ENCODE measurements around the gene RALGAPA2. TPM values are rescaled to one million over a fixed set of nuclear protein-coding genes. Genes with fewer than 3 reads are reported as not detected.

RALGAPA2 gene
- total and polyA plus RNA-seq, 2 donors (not counting 3 experiments of a cell fraction or from before 2014, with no cell fraction given): 10.0 to 46.8 TPM

- DNase-seq (ENCODE audit: low read depth, low spot score): no peak
- Histone ChIP-seq H3K79me2 (ENCODE audit: control insufficient read depth, insufficient read depth, low read length) (no peaks in the 10 kb centered on the region), H3K9ac (replicated peaks; ENCODE audit: extremely low read depth, insufficient read depth, low read length) (no peak overlapping the region), H3K36me3 (ENCODE audit: control insufficient read depth in 2 of 2, extremely low read depth in 1 of 2, insufficient read depth in 2 of 2, low read length in 2 of 2) (peaks cover 1 to 3% of the 10 kb centered on the region in 2 experiments), H3K4me3 (replicated peaks in 1 of 3; ENCODE audit: insufficient read depth in 1 of 3, low read depth in 1 of 3, low read length in 3 of 3) (no peak overlapping the region), H3K4me2 (ENCODE audit: insufficient read depth, low read length) (no peak overlapping the region), H4K20me1 (replicated peaks; ENCODE audit: control insufficient read depth, extremely low read depth, insufficient read depth, low read length) (no peaks in the 10 kb centered on the region), H2AFZ (ENCODE audit: low read depth, low read length) (no peak overlapping the region), H3K4me1 (ENCODE audit: control insufficient read depth, extremely low read depth, insufficient read depth, low read length) (no peaks in the 10 kb centered on the region), H3K9me1 (replicated peaks; ENCODE audit: control insufficient read depth, extremely low read depth, insufficient read depth, low read length) (peaks cover 2% of the 10 kb centered on the region), H3K27ac (ENCODE audit: insufficient read depth, low read depth, low read length) (no peak overlapping the region), H3K27me3 (ENCODE audit: control insufficient read depth in 2 of 2, insufficient read depth in 2 of 2, low read length in 2 of 2) (no peaks in the 10 kb centered on the region), H3K9me3 (replicated peaks; ENCODE audit: control insufficient read depth, insufficient read depth, low read length) (no peaks in the 10 kb centered on the region)
- no peak for FAIRE-seq
- TF ChIP-seq JUN (IDR thresholded peaks at IDR 0.05; ENCODE audit: borderline replicate concordance, insufficient read depth, insufficient read length, low read depth) (no peak), CTCF (IDR thresholded peaks at IDR 0.05; ENCODE audit: extremely low read depth in 1 of 2, insufficient read depth in 1 of 2, low read depth in 1 of 2, low read length in 2 of 2) (no peak), POLR2AphosphoS5 (IDR thresholded peaks at IDR 0.05; ENCODE audit: insufficient read depth, low read depth, low read length) (no peak), POLR2A (IDR thresholded peaks at IDR 0.05; ENCODE audit: low read depth, low read length) (no peak), EZH2 (IDR thresholded peaks at IDR 0.05; ENCODE audit: borderline replicate concordance, low read depth, low read length, severe bottlenecking) (no peak), MYC (IDR thresholded peaks at IDR 0.05; ENCODE audit: low read depth, low read length) (no peak), MAX (IDR thresholded peaks at IDR 0.05; ENCODE audit: insufficient read depth, insufficient read length) (no peak), GATA2 (IDR thresholded peaks at IDR 0.05; ENCODE audit: insufficient read depth, insufficient read length, low read depth, low read length) (no peak), FOS (IDR thresholded peaks at IDR 0.05; ENCODE audit: borderline replicate concordance, insufficient read depth, low read length) (no peak)
- CTCF ChIA-PET: no interaction called here
- POLR2A ChIA-PET: no interaction called here
- intact Hi-C loops (cut with micrococcal nuclease): no loop called here
- no TSS peak for BruUV-seq (replicated peaks)
- dilution Hi-C loops (cut with MboI; ENCODE audit: extremely low pct_ligation_motif_present, low sequenced_read_pairs): no loop called here
These were observed 155.0 kb downstream of the RALGAPA2 start for GRCh38 chr20:20557406-20557805.

Data from endothelial cell of umbilical vein (primary cell).